GM19438 (cell line): ENCODE results near the gene TCERG1L.
"Not testable (repeated sequence)": the region's sequence is repeated elsewhere in the genome, so short reads cannot be mapped to it uniquely, and the experiment has no call there.

Source experiments
- ATAC-seq: cut with Tn5 transposase; IDR thresholded peaks from one replicate; pipeline ENCODE4 v1.9.1; 2021; ENCODE audit warnings: low read depth; ENCODE audit not compliant: unreplicated experiment

TCERG1L gene

DNA sequence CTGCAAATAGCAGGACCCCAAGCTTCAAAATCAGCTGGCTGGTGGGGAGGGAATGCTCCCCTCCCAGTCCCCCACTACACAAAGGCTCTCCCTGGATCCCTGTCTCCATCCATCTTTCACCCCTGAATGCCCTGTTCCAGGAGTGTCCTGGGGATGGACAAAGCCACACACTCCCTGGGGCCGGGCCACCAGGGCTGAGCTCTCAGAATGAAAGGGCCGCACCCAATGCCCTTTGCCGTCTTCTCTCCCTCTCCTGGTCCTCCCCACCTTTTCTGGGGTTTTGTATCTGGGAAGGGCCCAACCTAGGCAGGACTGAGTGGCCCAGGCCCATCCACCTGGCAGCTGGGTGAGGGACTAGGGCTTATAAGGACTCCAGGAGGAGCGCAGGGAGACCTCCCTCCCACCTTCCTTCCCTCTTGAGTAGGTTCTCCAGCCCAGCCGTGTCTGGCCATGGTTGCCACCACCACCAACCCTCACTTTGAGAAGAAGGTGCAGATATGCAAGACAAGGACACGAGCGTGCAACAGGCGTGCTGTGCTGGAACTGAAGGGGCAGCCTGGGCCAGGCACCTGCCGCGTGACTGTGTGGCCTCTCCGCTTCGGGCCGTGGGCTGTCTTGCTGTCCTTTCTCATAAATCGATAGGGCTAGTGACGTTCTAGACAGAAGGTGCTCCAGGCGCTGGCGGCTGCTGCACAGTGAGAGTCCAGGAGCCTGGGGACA, 157.1 kb downstream of the TCERG1L start:
- ATAC-seq = no peak

DNA sequence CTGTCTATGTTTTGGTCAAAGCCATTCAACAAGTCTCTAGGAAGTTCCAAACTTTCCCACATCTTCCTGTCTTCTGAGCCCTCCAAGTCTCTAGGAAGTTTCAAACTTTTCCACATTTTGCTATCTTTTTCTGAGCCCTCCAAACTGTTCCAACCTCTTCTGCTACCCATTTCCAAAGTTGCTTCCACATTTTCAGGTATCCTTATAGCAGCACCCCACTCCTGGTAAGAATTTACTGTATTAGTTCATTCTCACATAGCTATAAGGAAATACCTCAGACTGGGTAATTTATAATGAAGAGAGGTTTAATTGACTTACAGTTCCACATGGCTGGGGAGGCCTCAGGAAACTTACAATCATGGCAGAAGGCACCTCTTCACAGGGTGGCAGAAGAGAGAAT, 159.1 kb downstream of the TCERG1L start:
- ATAC-seq = not testable (repeated sequence)

DNA sequence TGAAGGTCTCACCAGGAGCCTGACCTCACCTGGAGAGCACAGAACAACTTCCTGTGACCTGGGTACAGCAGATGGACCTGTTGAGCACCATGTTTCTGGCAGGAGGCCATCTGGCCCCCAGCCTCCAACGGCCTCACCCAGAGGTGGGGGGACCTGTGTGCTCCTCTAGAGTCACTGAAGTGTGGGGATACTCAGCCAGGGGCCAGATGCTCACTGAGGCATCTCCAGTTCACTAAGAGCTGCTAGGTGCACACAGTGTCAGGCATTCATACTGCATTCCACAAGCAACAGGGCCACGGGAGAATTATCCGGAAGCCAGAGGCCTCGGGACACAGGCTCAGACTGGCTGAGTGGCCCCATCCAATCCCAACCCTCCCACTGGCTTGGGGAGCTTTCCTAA, 161.4 kb downstream of the TCERG1L start:
- ATAC-seq = no peak

DNA sequence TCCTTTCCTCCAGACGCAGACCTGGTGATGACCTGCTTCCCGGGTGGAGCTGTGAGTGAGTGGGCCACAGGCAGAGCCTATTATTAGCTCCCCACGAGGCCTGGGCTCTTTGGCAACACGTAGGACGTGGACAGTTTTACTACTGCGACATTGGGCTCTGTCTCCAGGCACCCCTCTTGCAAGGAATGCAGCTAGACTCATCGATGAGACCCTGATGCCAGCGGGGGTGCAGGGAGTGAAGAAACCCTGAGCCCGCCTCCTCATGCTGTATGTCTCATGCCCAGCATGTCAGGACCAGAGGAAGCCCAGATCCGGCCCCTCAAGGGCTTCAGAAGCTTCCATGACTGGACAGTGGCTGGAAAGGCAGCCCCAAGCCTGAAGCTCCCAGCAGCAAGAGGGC, 161.9 kb downstream of the TCERG1L start:
- no peak for ATAC-seq

DNA sequence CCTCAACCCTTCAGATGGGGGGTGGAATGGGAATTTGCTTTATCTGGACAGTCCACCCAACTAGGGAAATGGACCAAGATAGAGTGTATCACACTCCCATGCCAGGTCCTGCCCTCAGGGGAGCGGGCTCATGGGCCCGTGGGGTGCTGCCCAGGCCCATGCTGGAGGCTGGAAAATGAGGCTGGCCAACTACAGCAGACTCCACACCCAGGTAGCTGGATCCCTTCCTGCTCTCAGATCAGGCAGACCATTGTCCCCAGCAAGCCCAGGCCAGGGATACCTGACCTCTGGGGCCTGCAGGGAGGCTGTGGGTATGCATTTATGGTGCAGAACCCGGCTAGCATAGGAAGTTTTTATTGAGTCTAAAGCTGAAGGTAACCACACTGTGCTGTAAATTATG, 162.4 kb downstream of the TCERG1L start:
- no peak for ATAC-seq

DNA sequence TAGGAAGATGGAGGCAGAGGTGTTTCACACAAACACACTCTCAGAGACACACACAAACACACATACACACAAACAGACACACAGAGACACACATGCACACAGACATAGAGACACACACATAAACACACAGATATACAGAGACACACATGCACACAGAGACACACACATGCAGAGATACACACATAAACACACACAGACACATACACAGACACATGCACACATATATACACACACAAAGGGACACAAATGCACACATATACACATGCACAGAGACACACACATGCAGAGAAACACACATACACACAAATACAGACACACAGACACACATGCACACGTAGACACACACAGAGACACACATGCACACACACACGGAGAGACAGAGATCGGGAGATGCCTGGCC, 163.3 kb downstream of the TCERG1L start:
- no peak for ATAC-seq

DNA sequence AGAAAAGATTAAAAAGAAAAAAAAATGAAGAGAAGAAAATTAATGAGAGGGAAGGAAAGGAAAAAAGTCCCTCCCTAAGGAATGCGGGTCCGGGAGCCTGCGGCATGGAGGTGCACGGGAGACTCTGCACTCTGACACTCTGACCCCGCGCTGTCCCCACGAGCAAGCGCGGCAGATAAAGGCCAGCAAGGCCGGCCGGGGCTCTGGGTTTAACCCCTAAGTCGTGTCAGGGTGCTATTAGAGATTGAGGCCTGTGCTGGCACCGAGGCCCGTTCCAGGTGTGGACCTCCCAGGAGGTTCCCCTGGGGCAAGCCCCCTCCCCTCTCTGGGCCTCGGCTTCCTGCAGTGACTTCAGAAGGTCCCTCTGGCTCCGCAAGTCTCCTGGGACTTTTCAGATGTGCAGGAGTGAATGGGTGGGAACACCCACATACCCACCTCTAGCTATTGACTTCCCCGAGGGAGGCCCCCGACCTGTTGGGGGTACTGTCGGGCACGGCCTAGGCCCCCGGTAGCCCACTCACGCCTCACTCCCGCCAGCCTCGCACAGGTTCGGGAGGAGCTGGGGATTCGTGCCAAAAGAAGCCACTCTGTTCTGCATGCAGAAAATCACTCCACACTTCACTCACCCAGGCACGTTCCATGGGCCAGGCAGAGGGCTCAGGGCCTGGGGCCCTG, 164.1 kb downstream of the TCERG1L start:
- ATAC-seq = no peak

DNA sequence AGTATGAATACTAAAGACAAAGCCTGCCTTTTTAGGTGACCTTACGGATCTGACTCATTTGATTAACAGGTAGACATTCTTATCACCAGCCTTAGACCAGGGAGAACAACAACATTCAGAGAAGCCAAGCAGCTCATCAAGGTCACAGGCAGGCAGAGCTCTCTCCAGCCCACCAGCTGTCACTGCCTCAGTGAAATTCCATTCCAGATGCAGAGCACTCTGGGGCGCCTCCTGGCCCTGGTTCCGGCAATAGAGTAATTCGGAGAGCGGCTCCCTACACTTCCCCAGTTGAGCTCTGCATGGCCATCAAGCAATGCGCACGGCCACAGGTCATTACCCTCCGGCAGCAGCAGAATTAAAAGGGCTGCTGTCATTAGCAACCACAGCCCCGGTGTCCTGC, 164.7 kb downstream of the TCERG1L start:
- ATAC-seq = no peak

DNA sequence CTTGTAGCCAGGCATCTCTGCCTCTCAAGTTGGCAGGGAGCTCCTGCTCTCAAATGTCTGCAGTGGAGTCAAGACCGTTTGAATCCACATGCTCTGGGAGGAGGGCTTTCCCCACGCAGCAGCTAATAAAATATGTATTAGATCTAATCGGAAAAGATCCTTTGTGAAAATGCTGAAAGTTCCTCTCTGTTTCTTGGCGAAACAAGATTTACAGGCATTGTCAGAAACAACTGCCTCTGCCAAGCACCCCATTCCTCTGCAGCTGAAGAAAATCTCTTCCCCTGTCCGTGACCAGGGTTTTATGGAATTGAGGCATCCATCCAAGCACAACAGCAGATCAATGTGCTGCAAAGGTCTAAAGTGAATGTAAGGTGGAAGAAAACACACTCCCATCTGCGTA, 165.8 kb downstream of the TCERG1L start:
- ATAC-seq = no peak

DNA sequence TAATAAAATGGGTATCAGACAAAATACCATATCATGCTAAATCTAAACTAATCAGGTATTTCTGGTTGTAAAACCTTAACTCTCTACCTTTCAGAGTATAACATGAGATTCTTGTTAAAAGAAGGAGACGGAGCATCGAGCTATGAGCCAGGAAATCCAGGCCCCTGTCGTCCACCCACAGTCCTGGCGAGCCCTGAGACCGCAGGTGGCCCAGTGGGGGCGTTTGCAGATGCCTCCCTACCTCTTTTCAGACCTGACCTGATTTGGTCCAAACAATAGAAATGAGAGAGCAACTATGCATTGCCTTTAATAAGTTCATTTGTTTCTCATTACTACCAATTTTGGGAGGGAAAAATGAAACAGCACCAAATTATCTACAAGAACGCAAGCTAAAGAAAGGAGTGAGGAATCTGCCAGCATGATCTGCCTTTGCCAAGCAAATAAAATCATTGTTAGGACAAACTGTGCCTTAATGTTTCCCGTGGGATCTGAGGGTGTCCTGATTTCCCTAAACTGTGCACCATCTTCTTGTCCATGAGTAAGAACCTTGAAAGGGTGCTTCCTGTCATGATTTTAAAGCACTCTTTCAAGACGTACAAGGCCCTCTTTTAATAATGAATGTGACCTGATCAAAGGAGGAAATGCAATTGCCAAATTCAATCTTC, 166.7 kb downstream of the TCERG1L start:
- no peak for ATAC-seq

DNA sequence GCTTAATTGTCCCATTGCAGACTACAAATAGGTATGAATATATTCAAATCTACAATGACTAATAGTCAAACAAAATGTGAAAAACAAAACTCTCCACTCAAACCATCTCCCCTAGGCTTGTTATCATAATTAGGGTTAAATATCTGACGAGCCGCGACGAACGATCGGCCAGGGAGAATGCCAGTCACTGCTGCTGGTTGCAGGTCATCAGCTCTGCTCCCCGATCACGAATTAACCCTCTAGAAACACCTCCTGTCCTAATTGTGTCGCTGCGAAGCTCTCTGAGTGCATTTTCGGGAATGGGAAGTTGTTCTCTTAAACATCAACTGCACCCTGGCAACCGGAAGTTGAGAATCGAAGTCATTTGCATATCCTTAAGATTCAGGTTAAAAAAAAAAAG, 167.3 kb downstream of the TCERG1L start:
- ATAC-seq = no peak

DNA sequence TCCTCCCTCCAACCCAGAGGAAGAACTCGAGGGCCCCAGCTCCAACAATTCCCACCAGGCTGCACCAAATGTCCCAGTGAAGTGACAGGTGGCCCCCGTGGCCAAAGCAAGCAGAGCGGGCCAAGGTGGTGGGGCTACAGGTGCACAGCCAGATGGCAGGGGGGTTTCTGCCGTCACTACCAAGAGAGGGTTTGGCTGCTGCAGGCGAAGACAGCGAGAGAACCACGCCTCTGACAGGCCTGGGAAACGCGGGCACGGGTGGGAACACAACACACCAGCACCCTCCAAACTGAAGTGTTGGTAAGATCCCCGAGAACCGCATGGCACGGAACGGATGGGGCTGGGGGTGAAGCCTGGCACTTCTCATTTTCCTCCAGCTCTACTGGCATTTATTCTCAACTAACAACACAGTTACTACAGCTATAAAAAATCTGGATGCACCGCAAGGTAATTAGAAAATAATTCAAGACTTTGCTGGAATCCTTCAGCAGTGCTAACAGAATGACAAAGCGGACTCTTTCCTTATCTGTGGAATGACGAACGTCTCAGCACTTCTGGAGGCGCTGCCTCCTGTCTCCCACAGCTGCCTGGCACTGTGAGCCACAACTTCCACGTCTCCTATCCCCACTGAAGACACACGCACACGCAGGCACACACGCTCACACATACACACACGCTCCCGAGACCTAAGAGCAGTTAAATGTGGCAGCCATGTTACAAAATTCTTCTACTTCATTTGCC, 167.9 kb downstream of the TCERG1L start:
- ATAC-seq = no peak

DNA sequence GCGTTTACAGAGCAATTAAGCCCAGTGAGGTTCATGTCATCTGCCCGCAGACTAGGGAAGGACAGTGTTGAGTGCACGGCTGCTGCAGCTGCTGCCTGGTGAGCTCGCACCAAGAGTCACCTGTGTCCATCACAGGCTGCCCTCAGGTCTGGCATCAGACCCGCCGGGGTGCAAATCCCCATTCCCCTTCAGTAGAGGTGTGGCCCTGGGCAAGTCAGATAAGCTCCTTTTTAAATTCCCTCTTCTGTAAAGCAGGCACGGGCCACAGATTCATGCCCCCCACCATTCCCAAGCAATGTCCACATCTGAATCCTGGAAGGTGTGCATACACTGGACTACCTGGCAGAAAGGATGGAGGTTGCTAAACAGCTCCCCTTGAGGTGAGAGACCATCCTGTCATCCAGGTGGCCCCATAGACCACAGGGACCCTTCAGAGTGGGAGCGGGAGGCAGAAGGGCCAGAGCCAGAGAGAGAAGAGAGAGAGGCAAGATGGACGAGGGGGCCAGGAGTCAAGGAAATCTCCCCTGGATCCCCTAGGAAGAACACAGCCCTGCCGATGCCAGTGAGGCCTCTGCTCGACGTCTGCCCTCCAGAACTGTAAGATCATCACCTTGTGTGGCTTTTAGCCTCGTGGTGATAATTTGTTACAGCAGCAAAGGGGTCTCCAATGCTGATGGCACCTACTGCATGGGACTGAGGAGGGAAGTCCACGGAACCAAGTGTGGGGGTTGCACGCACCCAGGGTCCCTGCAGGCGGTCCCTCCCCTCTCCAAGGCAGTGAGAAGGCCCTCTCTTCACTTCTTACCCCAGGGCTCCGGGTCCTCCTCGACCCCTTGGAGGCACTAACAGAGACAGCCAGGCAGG, 168.8 kb downstream of the TCERG1L start:
- ATAC-seq = no peak

DNA sequence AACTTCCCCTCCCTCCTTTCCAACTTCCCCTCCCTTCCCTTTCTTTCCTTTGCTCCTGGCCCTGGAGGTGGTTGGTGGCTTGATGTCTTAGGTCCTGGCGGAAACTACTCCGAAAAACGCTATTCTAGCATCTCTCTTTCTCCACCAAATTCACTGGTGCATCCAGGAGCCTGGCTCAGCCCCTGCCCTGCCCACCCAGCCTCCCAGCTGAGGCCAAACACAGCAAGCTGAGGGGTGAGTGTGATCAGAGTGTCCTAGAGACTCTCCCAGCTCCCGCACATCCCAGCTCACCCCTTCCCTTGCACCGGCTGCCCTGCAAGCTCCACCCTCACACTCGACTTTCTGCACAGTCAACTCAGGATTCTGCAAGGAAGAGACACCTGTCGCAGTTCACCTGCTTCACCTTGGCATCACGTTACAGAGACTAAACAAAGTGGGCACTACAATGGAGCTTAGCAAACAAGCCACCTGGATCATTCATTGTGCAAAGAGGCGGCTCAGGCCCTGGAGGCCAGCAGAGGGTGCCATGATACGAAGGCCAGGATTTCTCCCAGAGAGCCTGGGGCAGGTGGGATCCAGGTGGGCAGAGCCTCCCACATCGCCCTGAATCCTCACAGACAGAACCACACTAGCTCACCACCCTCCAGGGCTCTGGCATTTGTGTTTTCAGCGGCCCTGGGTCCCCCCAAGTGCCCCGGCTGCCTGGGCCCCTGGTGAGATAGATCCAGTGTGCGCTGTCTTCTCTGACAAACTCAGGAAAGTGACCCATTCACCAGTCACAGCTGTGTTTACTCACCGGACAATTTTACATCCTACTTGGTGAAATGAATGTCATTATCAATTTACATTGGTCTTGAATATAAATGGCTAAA, 169.6 kb downstream of the TCERG1L start:
- no peak for ATAC-seq

DNA sequence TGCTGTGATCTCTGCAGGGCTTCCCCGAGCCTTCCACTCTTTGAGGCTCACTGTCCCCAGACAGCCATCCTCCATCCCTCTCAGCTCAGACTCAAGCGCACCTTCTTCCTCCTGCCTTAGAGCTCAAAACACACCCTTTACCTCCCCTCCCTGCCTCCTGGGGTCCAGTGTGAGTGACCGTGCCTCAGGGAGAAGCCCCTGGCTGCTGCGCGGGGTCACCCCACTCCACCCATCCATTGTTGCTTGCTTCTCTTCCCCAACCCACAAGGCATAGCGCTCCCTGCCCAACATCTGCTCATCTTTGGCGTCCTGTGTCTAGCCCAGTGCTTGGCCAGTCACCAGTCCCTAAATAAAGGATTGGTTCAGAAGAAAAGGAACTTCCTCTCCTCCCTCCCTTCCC, 170.3 kb downstream of the TCERG1L start:
- ATAC-seq = no peak

DNA sequence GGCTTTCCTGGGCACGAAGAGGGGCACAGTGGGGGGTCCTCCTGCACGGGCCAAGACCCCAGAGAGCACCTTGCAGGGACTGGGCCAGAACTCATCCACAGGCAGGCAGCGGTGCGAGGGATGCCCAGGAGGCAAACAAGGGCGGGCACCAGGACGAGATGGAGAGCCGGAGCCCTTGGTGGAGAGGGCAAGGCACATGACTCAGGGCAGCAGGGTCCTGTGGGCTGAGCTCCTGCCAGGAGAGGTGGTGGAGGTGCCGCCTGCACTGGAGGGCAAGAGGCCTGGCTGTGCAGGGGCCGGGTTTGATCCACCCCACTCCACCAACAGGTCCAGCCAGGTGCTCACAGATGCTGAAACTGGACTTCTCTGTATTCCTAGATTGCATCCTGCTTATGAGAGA, 170.9 kb downstream of the TCERG1L start:
- no peak for ATAC-seq

DNA sequence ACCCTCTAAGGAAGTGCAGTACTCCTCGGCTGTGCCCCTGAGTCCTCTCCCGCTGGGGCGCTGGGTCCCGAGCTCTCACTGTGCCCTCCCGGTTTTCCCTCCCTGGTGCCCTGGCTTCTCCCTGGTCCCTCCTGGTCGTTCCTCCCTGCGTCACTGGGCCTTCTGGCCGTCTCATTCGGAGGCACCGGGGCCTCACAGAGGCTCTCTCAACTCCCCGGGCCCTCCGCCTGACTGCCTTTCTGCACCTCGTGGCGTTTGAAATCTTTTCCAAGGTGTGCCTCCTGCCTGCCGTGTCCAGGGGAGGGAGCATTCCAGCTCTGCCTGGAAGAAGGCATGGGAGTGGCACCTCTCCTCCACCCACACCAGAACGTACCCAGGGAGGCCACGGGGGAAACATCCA, 174.3 kb downstream of the TCERG1L start:
- no peak for ATAC-seq

DNA sequence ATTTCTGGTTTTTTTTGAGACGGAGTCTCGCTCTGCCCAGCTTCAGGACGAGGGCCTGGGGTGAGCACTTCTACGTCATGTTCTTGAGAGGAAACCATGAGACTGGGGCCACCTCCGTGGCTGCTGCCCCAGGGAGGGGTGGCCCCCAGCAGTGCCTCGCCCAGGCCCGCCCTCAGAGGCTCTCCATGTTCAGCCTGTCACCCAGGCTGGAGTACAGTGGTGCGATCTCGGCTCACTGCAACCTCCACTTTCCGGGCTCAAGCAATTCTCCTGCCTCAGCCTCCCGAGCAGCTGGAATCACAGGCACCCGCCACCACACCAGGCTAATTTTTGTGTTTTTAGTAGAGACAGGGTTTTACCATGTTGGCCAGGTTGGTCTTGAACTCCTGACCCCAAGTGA, 175.2 kb downstream of the TCERG1L start:
- not testable (repeated sequence) for ATAC-seq

DNA sequence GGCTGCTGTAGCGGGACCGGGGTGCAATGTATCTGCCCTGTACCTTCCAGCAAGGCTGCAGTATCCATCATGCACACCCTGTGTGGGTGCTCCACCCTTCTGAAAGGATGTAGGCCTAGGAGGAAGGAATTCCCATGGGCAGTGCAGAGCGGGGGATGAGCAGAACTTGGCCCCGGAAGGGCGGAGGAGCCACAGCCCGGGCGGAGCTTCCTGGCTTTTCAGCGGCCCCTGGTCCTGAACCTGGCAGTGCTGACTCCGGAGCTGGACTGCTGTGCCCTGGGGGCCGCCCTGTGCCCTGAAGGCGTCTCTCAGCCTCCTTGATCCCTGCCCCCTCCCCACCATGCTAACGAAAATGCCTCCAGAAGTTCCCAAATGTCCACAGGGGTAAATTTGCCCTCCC, 175.8 kb downstream of the TCERG1L start:
- no peak for ATAC-seq
